Posterior vena cava (tissue), 2 donors: ENCODE measurements around the gene NPFFR2. TPM values are rescaled to one million over a fixed set of nuclear protein-coding genes. Genes with fewer than 3 reads are reported as not detected.

Experiments
- total RNA-seq, 2 donors: library from RNA; stranded (reverse); fragmentation: NEBNext Ultra II Directional; extraction: Animal tissue kit (Norgen Biotek cat#: 25700); gene quantifications; one replicate each; pipeline ENCODE4 v1.2.1, GENCODE V29; 2021
- donor health status: DM: yes; HTN: yes; CAD: no.
- donor health status: DM: yes; HTN: yes; CAD: no.

The NPFFR2 gene
- total RNA-seq, 2 donors from 2014 or later, result 0.14 TPM; not detected in 1

Other genes with a start within 250 kb of the NPFFR2 start
- gene GC, start 247.9 kb upstream of the NPFFR2 start, total RNA-seq, result under 1 TPM in 1 of 2 donors, not detected in 1; 0.56 TPM